Activated CD8-positive, alpha-beta memory T cell treated with anti-CD3 and anti-CD28 coated beads, Interleukin-2, amount 50 U/mL, for 1 hour (primary cell): ENCODE measurements around the gene CD22.
"Not testable (repeated sequence)": the region's sequence is repeated elsewhere in the genome, so short reads cannot be mapped to it uniquely, and the experiment has no call there.

Experiments
- DNase-seq: peaks from one replicate; pipeline ENCODE4 v3.0.0-alpha.2; 2020; ENCODE audit errors: extremely low read depth

CD22 gene

GRCh38 chr19:35359395-35359794 lies 30.4 kb downstream of the CD22 start:
- not testable (repeated sequence) for DNase-seq

GRCh38 chr19:35360081-35360480 lies 31.1 kb downstream of the CD22 start:
- not testable (repeated sequence) for DNase-seq

GRCh38 chr19:35360880-35361420 lies 32.0 kb downstream of the CD22 start:
- no peak for DNase-seq

- DNase-seq: no peak
These were observed 33.4 kb downstream of the CD22 start for GRCh38 chr19:35362261-35363000.

GRCh38 chr19:35363001-35363590 lies 34.1 kb downstream of the CD22 start:
- DNase-seq: no peak

GRCh38 chr19:35363711-35364425 lies 34.9 kb downstream of the CD22 start:
- DNase-seq: no peak

- no peak for DNase-seq
These were observed 36.3 kb downstream of the CD22 start for GRCh38 chr19:35365303-35365702.

- no peak for DNase-seq
These were observed 39.4 kb downstream of the CD22 start for GRCh38 chr19:35368378-35368777.

GRCh38 chr19:35369522-35369921 lies 40.5 kb downstream of the CD22 start:
- no peak for DNase-seq

GRCh38 chr19:35370722-35371121 lies 41.7 kb downstream of the CD22 start, which contains the start of gene GPR42:
Gene GPR42 (plus strand): TSS chr19:35371068. CDS start chr19:35371360, 292 bp downstream.
- DNase-seq: no peak

- no peak for DNase-seq
These were observed 44.5 kb downstream of the CD22 start for GRCh38 chr19:35373492-35373891.

- DNase-seq: not testable (repeated sequence)
These were observed 45.0 kb downstream of the CD22 start for GRCh38 chr19:35374031-35374430.

GRCh38 chr19:35375505-35376307 lies 46.7 kb downstream of the CD22 start:
- no peak for DNase-seq

GRCh38 chr19:35377656-35378055 lies 48.7 kb downstream of the CD22 start:
- no peak for DNase-seq

GRCh38 chr19:35378356-35378755 lies 49.4 kb downstream of the CD22 start:
- DNase-seq: no peak

- DNase-seq: not testable (repeated sequence)
These were observed 50.6 kb downstream of the CD22 start for GRCh38 chr19:35379545-35379944.

- no peak for DNase-seq
These were observed 51.0 kb downstream of the CD22 start for GRCh38 chr19:35379992-35380391.

GRCh38 chr19:35380450-35381124 lies 51.6 kb downstream of the CD22 start:
- DNase-seq: no peak

GRCh38 chr19:35381318-35381717 lies 52.3 kb downstream of the CD22 start:
- no peak for DNase-seq

GRCh38 chr19:35381926-35382325 lies 52.9 kb downstream of the CD22 start:
- DNase-seq: no peak

GRCh38 chr19:35383536-35383935 lies 54.5 kb downstream of the CD22 start:
- no peak for DNase-seq
